Activated CD4-positive, alpha-beta T cell treated with anti-CD3 and anti-CD28 coated beads, Interleukin-2, amount 50 U/mL, for 1 hour (primary cell): Measurements from ENCODE around the gene FYN.
"Not testable (repeated sequence)": the region's sequence is repeated elsewhere in the genome, so short reads cannot be mapped to it uniquely, and the experiment has no call there.

Experiments
- DNase-seq: peaks from one replicate; pipeline ENCODE4 v3.0.0-alpha.2; 2020

The FYN gene

DNA sequence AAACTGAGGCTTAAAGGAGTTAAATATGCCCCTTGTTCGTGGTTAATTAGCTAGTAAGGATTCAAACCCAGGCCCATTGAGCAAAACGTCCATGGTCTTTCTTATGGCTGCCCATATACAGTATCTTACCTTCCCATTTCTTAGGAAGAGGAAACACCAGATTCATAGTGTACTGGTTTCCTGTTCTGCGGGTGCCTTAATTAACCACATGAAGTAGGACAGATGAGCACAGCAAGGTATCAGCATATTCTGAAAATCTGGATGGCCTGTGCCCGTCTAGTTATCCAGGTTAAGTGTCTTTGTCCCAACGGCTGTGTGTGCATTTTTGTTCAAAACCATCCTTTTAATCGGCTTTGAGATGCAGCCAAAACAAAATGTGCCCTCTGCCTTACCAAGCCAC lies 174.1 kb downstream of the FYN start:
- DNase-seq, result no peak

DNA sequence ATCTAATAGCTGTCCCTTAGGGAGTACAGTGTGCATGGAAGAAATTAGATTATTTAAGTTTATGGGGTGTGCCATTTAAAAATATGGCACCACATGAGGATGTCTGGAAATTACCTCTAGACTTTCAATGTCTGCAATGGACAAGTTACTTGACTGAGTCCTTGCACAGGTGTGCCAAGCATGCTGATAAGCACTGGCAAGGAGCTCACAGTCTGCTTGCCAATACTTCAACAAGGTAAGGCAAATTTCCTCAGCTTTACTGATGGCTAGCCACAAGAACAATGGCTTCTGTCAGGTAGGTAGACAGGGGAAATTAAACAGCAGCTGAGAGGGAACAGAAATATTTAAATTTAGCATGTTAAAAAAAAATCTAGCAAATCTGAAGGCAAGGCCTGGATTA lies 176.4 kb downstream of the FYN start:
- DNase-seq, result no peak

DNA sequence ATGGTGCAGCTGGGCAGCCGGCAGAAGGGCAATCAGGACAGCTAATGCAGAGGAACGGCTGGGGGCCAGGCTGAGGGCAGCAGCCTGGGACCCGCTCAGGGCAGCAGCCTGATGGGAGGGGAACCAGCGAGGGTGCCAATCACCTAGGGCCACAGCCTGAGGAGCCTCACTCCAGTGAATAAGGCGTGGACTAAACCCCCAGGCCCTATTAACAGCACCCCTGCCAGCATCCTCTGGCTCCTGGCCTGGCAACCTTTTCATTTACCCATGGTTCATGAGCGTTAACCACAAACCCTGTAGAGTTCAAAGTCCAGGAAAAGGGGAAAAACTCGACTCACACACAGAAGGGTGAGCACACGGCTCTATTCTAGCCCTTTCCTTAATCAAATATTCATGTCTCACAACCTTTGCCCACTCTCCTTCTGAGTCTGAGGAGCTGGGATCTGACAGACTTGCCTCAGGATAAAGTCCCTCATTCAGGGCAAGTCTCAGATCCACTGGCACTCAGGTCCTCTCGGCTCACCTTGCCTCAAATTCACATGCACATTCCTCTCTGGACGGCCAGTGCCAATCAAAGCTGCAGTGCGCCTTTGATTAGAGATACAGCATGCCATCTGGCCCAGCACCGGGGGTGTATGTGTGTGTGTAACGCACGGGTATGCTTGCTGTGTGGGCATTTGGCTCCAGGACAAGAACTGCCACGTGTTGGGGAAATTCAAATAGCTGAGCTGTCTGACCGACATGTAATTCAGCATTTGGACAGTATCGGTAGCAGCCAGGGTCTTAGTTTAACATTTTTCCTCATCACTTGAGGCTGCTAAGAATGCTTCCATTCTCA lies 180.7 kb downstream of the FYN start:
- DNase-seq, result no peak

DNA sequence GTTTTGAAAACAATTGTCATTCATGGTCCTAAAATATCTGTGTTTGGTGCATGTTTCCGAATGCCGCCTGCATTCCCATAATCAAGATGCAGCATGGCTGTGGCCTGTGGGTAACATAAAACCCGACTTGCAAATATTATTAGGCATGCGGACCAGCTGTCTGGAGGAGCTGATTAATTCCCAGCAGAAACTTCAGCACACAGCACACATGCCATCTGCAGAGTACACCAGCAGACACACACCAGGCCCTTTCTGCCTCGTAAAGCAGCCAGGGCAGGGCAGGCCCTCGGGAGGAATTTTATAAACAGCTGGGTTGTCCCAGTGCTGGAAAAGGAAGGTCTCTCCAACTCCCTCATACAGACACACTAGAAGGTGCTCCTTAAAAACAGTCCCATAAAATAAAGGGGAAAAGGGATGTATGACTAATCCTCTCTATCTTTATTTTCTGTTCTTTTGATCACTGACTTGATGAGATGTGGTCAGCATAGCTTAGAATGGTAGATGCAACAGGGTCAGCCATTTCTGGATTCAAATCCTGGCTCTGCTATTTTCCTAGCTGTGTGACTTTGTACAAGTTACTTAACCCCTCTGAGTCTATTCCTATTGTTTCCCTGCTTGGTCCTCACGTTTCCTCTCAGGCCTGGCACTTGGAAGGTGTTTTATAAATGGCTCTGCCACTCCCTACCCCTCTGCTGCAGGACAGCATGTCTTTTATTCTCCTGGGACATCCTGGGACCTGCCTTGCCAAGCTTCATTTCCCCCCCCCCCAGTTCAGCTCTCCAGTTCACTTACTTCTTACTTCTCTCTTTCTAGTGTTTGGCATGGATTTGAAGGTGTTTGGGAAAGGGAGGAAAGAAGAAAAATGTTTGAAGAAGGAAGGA lies 181.7 kb downstream of the FYN start:
- DNase-seq, result no peak

DNA sequence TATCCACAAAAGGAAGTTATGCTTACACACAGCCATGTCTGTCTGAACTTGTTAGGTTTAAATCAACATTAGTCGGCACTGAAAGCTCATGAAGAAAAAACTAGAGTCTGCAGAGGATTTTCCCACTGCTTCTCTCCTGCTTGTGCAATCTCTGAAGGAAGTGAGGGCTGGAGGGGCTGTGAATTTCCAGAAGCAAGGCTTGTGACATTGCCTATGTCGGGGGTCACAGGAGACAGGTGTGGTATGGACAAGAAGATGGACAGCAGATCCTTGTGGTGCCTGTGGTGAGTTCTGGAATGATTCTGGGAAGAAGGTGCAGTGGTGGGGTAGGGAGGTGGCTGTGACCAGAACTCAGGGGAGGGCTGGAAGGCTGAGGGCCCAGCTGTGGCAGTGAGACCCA lies 183.3 kb downstream of the FYN start:
- no peak for DNase-seq

DNA sequence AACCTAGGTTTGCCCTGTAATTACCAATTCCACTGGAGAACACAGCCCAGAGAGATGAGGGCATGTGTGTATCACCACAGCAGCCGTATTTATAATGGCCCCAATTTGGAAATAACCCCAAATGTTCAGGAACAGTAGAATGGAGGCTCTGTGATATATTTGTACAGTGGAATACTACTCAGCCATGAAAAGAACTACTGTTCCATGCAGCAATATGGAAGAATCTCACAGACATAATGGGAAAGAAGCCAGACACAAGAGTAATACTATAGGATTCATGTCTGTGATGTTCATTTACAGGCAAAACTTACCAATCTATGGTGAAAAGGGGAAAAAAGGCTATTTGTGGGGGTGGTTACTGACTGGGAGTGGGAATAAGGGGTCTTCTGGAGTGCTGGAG lies 183.8 kb downstream of the FYN start:
- no peak for DNase-seq

DNA sequence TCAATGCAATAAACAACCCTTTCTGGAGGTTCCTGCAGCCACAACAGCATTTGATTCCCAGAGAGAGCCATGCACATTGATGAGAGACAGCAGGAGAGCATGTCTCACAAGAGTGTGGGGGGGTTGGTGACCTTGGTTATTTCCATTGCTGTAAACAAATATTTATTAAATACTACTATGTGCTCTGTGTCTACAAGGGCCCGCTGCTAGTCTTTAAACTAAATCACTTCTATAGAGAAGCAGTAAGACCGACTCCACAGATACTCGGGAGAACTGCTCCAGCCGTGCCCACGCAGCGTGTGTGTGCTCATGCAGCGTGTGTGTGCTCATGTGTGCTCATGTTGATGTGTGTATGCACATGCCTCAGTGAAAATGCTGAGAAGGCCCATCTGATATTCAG lies 184.9 kb downstream of the FYN start:
- DNase-seq, result no peak

DNA sequence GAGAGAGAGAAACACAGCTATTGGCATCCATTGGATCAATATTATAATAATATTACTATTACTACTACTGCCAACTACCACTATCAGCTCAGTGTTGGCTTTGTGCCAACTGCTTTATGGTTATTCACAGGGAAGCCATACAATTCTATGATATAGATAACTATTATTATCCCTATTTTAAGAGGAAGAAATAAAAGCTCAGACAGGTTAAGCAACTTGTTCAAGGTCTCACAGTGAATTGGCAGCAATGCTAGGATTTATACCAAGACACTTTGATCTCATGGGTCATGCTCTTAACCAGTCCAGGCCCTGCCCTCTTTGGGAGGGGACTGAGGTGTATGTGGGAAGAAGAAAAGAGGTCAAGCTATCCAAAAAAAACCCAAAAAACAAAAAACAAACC lies 185.6 kb downstream of the FYN start:
- DNase-seq, result no peak

DNA sequence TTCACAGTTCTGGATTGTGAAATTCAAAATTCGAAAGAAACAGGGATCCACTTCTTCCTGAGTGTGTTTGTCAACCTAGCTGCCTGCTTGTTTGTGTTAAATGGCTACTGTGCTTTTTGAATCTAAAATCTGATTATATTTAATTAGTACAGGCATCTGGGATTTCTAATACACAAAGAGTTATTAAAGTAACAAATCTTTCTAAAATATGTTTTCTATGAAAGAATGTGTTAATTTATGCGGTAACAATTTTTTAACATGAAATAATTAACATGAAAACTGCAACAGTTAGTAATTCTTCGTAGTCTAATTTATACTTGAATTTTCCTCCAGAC lies 186.4 kb downstream of the FYN start:
- no peak for DNase-seq

DNA sequence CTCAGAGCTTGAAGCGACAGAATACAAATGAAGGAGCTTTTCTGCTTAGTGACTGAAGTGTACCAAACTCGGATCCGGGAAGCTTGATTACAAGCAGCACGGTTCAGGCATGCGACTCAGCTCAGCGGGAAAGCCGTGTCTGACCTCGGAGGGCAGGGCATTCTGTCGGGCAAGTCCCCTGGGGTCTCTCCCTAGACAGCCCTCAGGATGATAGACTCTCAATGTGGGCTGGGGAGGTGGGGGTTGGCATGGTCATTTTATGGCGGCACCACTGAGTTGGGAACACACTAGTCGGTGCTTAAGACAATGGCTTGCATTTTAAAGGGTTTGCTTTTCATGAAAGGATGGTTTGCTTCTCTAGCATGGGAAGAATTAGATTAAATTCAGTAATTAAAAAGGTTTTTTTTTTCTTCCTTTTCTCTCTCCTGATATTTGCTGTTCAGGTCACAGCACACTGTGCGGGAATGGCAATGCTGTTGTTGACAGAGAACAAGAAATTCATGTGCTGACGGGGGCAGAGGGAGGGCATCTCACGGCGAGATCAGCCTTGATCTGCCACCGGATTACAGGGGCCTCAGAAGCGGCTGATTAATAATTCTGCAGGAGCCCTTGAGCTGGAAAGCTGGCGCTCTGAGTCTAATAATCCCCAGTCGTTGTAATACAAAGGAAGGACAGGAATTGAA lies 186.9 kb downstream of the FYN start:
- DNase-seq, result no peak

DNA sequence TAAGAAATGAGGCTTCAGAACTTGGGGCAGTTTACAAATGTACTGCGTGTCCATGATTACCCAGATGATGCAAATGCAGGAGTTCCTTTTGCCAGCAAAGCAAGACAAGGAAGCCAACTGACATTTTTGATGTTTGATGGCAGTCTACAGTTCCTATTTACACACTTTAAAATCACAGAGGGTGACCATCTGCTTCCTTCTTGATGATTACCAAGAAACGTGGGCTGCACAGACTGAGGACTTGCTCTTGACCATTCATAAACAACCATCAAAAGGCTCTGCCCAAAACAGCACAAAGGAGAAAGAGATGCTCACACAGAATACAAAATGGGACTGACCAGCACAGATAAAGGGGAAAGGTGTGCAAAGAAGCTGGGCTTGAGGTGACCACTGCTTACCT lies 187.7 kb downstream of the FYN start:
- no peak for DNase-seq

DNA sequence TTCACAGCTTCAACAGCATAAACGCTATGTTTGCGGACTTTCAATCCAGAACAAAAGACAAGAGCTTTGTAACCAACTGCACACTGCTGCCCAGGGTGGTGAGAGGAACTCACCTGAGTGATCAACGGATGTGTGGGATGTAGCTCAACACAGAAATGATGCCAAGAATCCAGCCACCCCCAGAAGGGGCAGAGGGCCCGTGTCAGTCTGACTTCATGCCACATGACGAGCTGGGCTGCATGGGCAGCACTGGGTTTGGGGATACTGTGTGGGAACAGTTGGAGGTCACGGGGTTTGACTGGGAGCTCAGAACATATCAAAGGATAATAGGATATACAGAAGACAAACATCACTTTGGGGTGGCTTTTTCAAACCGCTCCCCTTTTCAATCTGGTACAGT lies 188.2 kb downstream of the FYN start:
- no peak for DNase-seq

DNA sequence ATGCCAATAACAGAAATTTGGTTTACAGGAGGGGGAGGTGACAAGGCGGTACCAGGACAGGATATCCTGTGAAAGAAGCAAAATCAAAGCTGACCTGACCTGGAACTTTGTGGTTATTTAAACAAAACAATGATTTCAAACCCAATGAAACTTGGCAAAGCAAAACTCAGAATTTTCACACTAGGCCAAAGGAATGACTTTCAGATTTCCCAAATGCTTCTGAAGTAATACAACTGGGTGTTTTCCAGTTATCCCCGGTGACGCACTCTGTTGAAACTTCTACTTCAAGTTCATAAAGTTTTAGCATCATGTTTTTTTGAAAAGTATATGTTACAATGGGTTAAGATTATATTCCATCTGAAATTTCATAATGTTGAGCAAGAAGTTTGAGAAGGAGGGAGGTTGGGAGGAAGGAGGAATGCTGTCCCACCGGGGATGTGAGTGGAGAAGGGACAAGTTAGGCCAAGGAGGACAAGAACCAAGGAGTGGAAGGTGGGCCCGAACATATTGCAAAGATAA lies 189.4 kb downstream of the FYN start:
- no peak for DNase-seq

DNA sequence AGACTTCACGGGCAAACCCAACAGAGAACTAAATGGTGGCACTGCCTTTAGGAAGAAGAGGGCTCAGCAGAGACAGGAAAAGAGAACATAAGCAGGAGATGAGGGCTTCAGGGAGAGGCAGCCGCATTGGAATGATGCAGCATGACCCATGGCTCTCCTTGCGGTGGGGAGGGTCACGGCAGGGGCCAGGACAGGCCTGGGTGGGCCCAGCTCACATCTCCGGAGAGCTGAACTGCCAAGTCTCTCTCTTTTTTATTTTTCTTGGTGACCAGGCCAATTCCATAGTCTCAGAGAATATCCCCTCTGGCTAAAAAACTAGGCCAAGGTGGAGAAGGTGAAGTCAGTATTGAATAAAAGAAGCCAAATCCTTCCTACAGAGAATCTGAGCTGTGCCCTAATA lies 190.1 kb downstream of the FYN start:
- no peak for DNase-seq

DNA sequence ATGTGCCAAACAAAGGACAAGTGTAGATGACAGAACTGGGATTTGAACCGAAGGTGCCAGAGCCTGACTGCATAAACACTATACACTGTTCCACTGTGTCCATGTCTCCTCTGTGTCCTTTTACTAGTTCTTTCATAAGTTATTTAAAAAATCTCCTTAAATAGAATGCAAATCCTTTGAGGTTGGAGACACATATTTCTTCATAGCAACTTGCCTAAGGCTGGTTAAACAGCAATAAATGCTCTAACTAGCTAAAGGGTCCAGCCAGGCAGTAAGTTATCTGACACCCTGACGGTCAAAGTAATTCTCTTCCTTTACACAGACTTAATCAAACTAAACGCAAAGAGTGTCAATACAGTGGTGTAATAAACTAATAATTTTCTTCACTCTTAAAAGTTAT lies 191.4 kb downstream of the FYN start:
- DNase-seq, result no peak

DNA sequence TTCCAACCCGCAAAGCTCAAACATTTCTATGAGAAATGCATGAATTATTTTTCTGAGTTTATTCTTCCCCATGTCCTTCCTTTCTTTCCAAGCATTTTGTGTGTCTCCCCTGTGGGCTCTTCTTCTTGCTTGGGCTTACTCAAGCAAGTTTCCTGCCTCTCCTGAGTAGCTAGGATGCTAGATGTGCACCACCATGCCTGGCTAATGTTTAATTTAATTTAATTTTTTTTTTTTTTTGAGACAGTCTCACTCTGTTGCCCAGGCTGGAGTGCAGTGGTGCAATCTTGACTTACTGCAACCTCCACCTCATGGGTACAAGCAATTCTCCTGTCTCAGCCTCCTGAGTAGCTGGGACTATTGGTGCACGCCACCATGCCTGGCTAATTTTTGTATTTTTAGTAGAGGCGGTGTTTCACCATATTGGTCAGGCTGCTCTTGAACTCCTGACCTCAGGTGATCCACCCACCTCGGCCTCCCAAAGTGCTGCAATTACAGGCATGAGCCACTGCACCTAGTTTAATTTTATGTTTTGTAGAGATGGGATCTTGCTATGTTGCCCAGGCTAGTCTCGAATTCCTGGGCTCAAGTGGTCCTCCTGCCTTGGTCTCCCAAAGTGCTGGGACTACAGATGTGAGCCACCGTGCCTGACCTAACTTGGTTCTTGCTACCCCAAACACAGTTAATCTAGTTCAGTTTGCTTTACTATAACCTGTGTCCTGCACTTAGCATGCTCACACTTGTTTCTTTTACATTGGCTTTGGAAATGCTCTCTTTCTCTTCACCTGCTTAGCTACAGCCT lies 192.2 kb downstream of the FYN start:
- DNase-seq, result not testable (repeated sequence)

DNA sequence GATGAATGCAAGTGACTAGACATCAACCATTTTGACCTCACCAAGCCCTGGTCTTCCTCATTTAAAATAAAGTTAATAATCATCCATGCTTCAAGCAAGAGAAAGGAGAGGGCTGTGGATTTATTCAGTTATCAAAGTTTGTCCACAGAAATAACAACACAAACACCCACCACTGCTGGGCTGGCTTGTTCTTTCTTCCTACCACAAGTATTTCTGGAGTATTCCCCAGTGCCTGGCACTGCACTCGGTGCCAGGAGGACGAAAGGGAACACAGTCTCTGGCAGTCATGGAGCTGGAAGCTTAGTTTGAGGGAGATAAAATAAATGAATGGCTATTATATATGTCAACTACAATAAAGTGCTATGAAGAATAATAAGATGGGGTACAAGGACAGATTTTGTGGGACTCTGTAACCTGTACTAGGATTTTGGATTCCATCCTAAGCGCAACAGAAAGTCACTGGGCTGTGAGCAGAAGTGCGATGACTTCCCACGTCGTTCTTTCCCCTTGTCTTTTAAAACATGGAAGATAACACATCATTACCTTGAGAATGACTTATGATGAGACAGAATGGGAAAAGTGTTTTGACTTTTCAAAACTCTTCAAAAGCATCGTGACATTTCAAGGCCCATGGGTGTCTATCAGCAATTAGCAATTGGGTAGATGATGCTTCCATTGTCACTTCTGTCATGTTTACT lies 193.1 kb downstream of the FYN start:
- no peak for DNase-seq

DNA sequence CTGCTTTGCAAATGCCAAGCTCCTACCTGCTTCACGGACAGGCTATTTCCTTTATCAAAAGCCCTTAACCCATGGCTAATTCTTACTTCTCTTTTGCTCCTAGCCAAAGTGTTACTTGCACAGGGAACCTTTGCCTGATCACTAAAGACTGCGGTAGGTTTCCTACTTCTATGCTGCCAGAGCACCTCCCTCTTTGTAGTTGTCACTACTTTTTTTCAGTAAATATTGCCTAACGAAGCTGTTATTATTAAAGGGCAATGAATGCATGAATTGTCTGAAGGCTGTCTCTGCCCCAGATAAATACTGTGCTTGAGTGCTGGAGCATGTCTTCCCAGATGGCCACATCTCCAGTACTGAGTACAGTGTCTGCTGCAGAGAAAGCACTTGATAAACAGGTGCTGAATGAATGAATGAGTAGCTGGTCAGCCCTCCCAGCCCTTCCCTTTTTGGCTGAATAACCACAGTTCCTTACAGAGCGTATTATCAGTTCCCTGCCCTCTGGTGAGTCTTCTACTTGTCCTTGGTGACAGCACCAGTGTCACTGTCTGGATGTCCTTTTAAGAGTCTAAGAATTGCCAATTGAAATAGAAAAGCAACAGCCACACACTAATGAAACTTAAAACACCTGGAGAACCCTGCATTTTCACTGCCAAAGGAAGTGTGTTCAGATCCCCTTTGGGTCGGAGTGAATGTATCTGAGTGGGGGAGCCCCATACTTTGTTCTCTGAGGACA lies 194.0 kb downstream of the FYN start:
- DNase-seq, result no peak

DNA sequence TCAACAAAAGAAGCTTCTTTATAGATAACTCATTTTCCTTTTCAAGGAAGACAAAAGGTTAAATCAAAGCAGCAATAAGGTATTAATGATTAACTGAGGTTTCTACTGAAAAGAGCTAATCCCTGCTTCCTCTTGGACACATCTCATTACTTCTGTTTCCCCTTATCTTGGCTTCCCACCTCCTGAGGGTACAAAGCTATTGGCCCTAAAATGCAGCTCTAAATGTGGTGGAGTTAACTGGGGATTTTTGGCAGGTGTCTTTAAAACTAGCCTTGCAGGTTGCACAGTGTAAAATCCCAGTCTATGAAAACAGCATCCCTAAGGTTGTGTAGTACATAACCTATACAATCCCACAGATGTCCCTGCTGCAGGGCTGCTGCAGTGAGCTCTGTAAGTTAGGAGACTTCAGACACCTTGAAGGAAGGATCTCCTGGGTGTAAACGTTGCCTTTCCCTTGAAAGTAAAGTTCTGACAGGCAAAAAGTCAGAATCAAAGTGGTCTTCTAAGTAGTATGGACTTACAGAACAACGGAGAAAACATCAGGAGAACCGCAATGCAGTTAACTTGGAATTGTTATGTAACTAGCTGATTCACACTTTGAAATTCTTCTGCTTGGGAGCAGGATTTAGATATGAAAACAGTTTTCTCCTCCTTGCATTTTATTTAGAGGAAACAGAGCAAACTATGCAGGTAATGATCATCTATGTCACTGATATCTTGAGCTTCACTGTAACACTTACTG lies 195.8 kb downstream of the FYN start:
- no peak for DNase-seq

DNA sequence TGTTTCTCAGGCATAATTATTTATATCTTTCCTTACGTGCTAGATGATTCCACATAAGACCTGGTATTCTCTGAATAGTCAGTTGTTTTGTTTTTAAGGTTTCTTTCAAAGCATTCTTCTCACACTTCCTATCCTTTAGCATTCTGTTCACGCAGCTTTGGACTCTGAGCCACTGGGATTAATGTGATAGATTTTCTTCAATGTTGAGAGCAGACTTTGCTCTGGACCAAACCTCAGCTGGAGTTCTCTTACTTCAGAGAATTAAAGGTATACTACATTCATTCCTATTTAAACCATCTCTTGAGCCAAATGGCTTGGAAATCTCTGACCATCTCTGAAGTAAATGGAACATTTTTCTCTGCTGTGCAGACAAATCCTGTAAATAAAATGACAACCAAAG lies 196.9 kb downstream of the FYN start:
- no peak for DNase-seq

DNA sequence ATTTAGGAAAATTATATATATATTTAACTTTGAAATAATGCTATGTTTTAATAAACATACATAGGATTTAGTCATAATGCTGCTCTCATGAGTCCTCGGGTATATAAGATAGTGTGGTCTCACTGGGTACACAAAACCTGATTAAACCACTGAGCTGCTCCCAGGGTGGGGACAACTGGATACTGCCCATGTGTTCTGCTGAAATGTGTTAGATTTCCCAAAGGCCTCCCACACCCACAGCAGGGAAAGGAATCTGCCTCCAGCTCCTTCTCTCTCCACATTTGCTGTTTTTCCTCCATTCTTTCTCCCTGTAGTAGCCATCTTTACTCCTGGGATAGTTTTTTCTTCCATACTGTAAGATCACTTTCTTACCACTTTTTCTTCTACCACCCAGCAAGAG lies 198.4 kb downstream of the FYN start:
- no peak for DNase-seq
